Keratinocyte (primary cell): ENCODE results near the gene PAX1. TPM values are rescaled to one million over a fixed set of nuclear protein-coding genes. Genes with fewer than 3 reads are reported as not detected.

Experiments
- DNase-seq: peaks from one replicate; pipeline ENCODE4 v3.0.0-alpha.2; 2011; ENCODE audit warnings: low read depth, missing footprints, low spot score
- FAIRE-seq: peaks from 2 replicates; lab custom pipeline; 2011; peaks lifted over from hg19 to GRCh38; lab: Jason Lieb, UNC
- H2AFZ ChIP-seq: 2 replicates; pipeline ENCODE4 v1.6.0; 2012; ENCODE audit warnings: low read length, control low read depth, inconsistent platforms; ENCODE audit not compliant: control insufficient read depth
- H3K27ac ChIP-seq: 2 replicates; pipeline ENCODE4 v1.5.1; 2011; ENCODE audit warnings: low read length; ENCODE audit not compliant: control insufficient read depth, insufficient read depth
- H3K27me3 ChIP-seq: 3 replicates; pipeline ENCODE4 v1.6.0; 2011; ENCODE audit warnings: low read length; ENCODE audit not compliant: control insufficient read depth, insufficient read depth; ENCODE audit errors: extremely low read depth
- H3K36me3 ChIP-seq, 2 experiments: 2 replicates in 1 of 2; 3 replicates in 1 of 2; pipeline ENCODE4 v1.5.1; 2011; ENCODE audit warnings: low read length in 2 of 2, mild to moderate bottlenecking in 1 of 2; ENCODE audit not compliant: control insufficient read depth in 2 of 2, insufficient read depth in 2 of 2; ENCODE audit errors: extremely low read depth in 1 of 2
- H3K4me1 ChIP-seq: 3 replicates; pipeline ENCODE4 v1.5.1; 2011; ENCODE audit warnings: low read length; ENCODE audit not compliant: control insufficient read depth, insufficient read depth; ENCODE audit errors: extremely low read depth
- H3K4me2 ChIP-seq: 3 replicates; pipeline ENCODE4 v1.6.0; 2011; ENCODE audit warnings: low read depth, low read length; ENCODE audit not compliant: control insufficient read depth, insufficient read depth; ENCODE audit errors: extremely low read depth
- H3K4me3 ChIP-seq, 3 experiments: fragments of 200-600 bp in 1 of 3; sonication (generic) in 1 of 3; 2 replicates in 2 of 3; 3 replicates in 1 of 3; pipeline ENCODE4 v1.5.1; 2011 to 2016; ENCODE audit warnings: low read length in 3 of 3, mild to moderate bottlenecking in 3 of 3, control low read depth in 2 of 3, inconsistent platforms in 1 of 3, low read depth in 1 of 3, mixed read lengths in 1 of 3, mixed run types in 1 of 3, moderate library complexity in 1 of 3; ENCODE audit not compliant: control insufficient read depth in 2 of 3, insufficient read depth in 2 of 3; ENCODE audit errors: extremely low read depth in 1 of 3
- H3K79me2 ChIP-seq: 2 replicates; pipeline ENCODE4 v1.6.0; 2012; ENCODE audit warnings: low read length; ENCODE audit not compliant: control insufficient read depth, insufficient read depth
- H3K9ac ChIP-seq: 3 replicates; pipeline ENCODE4 v1.6.0; 2011; ENCODE audit warnings: low read length; ENCODE audit not compliant: control insufficient read depth, insufficient read depth; ENCODE audit errors: extremely low read depth
- H3K9me1 ChIP-seq: 3 replicates; pipeline ENCODE4 v1.6.0; 2011; ENCODE audit warnings: low read length; ENCODE audit not compliant: control insufficient read depth, insufficient read depth; ENCODE audit errors: extremely low read depth
- H3K9me3 ChIP-seq: 2 replicates; pipeline ENCODE4 v1.5.1; 2012; ENCODE audit warnings: low read depth, low read length; ENCODE audit not compliant: control insufficient read depth
- H4K20me1 ChIP-seq: 3 replicates; pipeline ENCODE4 v1.6.0; 2011; ENCODE audit warnings: low read length; ENCODE audit not compliant: control insufficient read depth, insufficient read depth; ENCODE audit errors: extremely low read depth
- EZH2 ChIP-seq: IDR thresholded peaks from one replicate; pipeline ENCODE4 v1.6.1; 2012; ENCODE audit warnings: inconsistent platforms, mild to moderate bottlenecking, low read length, moderate library complexity
- dilution Hi-C: fragments of 300-500 bp; cut with MboI; formaldehyde crosslinking; loops from one replicate; pipeline ENCODE4 v1.7.0; 2020; ENCODE audit warnings: low sequenced_read_pairs; ENCODE audit not compliant: extremely low pct_ligation_motif_present
- polyA plus RNA-seq, 5 experiments: library from polyadenylated mRNA; depleted of rRNA in 3 of 5; stranded (reverse) in 3 of 5; stranded (forward) in 1 of 5; unstranded in 1 of 5; fragments of >200 nt; gene quantifications; 1 replicate in 1 of 5; 2 replicates in 3 of 5; 3 replicates in 1 of 5; pipeline versions ENCODE4 v1.2.1 to v1.2.3, GENCODE V29; 2011 to 2012; ENCODE audit warnings: missing spikeins in 2 of 5, low read depth in 1 of 5, low replicate concordance in 1 of 5
- TF ChIP-seq, protein P1 (sequence below), 3 experiments: IDR thresholded peaks in 1 of 3; conservative IDR thresholded peaks in 1 of 3; optimal IDR thresholded peaks in 1 of 3; 2 replicates in 2 of 3; 3 replicates in 1 of 3; pipeline versions ENCODE3 to v1.5.1; 2011; ENCODE audit warnings: low read length in 3 of 3, mild to moderate bottlenecking in 3 of 3, moderate library complexity in 2 of 3, control low read depth in 1 of 3, inconsistent platforms in 1 of 3; ENCODE audit not compliant: insufficient read depth in 2 of 3; ENCODE audit errors: extremely low read depth in 1 of 3

PAX1 gene
- polyA plus RNA-seq, 1 donor (not counting 4 experiments of a cell fraction or from before 2014, with no cell fraction given) = not detected

GRCh38 chr20:21702016-21702415, 3.4 kb upstream of the PAX1 start:
- Histone ChIP-seq H3K36me3 (no peaks in the 10 kb centered on the region), H3K27me3 (peaks cover 76% of the 10 kb centered on the region), H3K4me2 (no peak overlapping the region), H3K9me1 (no peaks in the 10 kb centered on the region), H3K4me1 (no peaks in the 10 kb centered on the region), H4K20me1 (no peaks in the 10 kb centered on the region), H2AFZ (no peak overlapping the region), H3K27ac (no peak overlapping the region), H3K4me3 (no peak overlapping the region), H3K9ac (no peak overlapping the region), H3K9me3 (no peaks in the 10 kb centered on the region), H3K79me2 (no peaks in the 10 kb centered on the region)
- TF ChIP-seq, protein P1, sequence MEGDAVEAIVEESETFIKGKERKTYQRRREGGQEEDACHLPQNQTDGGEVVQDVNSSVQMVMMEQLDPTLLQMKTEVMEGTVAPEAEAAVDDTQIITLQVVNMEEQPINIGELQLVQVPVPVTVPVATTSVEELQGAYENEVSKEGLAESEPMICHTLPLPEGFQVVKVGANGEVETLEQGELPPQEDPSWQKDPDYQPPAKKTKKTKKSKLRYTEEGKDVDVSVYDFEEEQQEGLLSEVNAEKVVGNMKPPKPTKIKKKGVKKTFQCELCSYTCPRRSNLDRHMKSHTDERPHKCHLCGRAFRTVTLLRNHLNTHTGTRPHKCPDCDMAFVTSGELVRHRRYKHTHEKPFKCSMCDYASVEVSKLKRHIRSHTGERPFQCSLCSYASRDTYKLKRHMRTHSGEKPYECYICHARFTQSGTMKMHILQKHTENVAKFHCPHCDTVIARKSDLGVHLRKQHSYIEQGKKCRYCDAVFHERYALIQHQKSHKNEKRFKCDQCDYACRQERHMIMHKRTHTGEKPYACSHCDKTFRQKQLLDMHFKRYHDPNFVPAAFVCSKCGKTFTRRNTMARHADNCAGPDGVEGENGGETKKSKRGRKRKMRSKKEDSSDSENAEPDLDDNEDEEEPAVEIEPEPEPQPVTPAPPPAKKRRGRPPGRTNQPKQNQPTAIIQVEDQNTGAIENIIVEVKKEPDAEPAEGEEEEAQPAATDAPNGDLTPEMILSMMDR (optimal IDR thresholded peaks at IDR 0.05 in 1 of 3, IDR thresholded peaks at IDR 0.05 in 1 of 3, conservative IDR thresholded peaks at IDR 0.05 in 1 of 3; ENCODE audit: extremely low read depth in 1 of 3, insufficient read depth in 2 of 3, low read length in 3 of 3) = no peak
- TF ChIP-seq EZH2 = no peak
- FAIRE-seq (no peak), DNase-seq (no peak)
- dilution Hi-C loops = no loop called here

- H3K9me1 ChIP-seq = no peaks in the 10 kb centered on the region
- no peak overlapping the region for H3K9ac ChIP-seq
- H3K79me2 ChIP-seq = no peaks in the 10 kb centered on the region
- DNase-seq (no peak), FAIRE-seq (no peak)
- dilution Hi-C loops = no loop called here
- no peak overlapping the region for H2AFZ ChIP-seq
- no peaks in the 10 kb centered on the region for H3K9me3 ChIP-seq
- no peaks in the 10 kb centered on the region for H4K20me1 ChIP-seq
- H3K4me2 ChIP-seq = peak overlapping the region; percentile 48
- TF ChIP-seq, protein P1 (optimal IDR thresholded peaks at IDR 0.05 in 1 of 3, IDR thresholded peaks at IDR 0.05 in 1 of 3, conservative IDR thresholded peaks at IDR 0.05 in 1 of 3; ENCODE audit: extremely low read depth in 1 of 3, insufficient read depth in 2 of 3, low read length in 3 of 3) = peak; percentile 26 to 68 (median 55)
- TF ChIP-seq EZH2 = peak; percentile 44
- H3K36me3 ChIP-seq = no peaks in the 10 kb centered on the region
- H3K4me3 ChIP-seq = no peak overlapping the region
- peaks cover 84% of the 10 kb centered on the region for H3K27me3 ChIP-seq
- H3K4me1 ChIP-seq = no peaks in the 10 kb centered on the region
- no peak overlapping the region for H3K27ac ChIP-seq
These were observed 2.7 kb upstream of the PAX1 start for GRCh38 chr20:21702553-21703470.
